GM21786 (cell line): ENCODE measurements around the gene OR52N5.

Experiments
- ATAC-seq: cut with Tn5 transposase; IDR thresholded peaks from one replicate; pipeline ENCODE4 v1.9.1; 2021; ENCODE audit not compliant: unreplicated experiment

Gene OR52N5

GRCh38 chr11:5726351-5726750 lies 56.8 kb downstream of the OR52N5 start:
- no peak for ATAC-seq
